ENCODE measurements around the gene EZR.
"Not testable (repeated sequence)": the region's sequence is repeated elsewhere in the genome, so short reads cannot be mapped to it uniquely, and the experiment has no call there.

The EZR gene

GRCh38 chr6:158797331-158798310, 21.5 kb downstream of the EZR start:
- DNase-seq (ENCODE audit: low read depth in 2 of 2) = no peak

GRCh38 chr6:158796353-158796752, 22.8 kb downstream of the EZR start:
- no peak for DNase-seq (ENCODE audit: low read depth in 2 of 2)

GRCh38 chr6:158795516-158795915, 23.7 kb downstream of the EZR start:
- no peak for DNase-seq (ENCODE audit: low read depth in 2 of 2)

- DNase-seq (ENCODE audit: low read depth in 2 of 2) = no peak
Observed at GRCh38 chr6:158793432-158793831, 25.7 kb downstream of the EZR start.

- not testable (repeated sequence) for DNase-seq (ENCODE audit: low read depth in 2 of 2)
Observed at GRCh38 chr6:158792505-158792904, 26.7 kb downstream of the EZR start.

GRCh38 chr6:158791274-158791855, 27.8 kb downstream of the EZR start:
- no peak for DNase-seq (ENCODE audit: low read depth in 2 of 2)

- DNase-seq (ENCODE audit: low read depth in 2 of 2) = no peak
Observed at GRCh38 chr6:158789115-158789917, 29.9 kb downstream of the EZR start.

GRCh38 chr6:158787395-158787794, 31.8 kb downstream of the EZR start:
- no peak for DNase-seq (ENCODE audit: low read depth in 2 of 2)

- no peak for DNase-seq (ENCODE audit: low read depth in 2 of 2)
Observed at GRCh38 chr6:158786645-158787304, 32.4 kb downstream of the EZR start.

- DNase-seq (ENCODE audit: low read depth in 2 of 2) = no peak
Observed at GRCh38 chr6:158785036-158785435, 34.1 kb downstream of the EZR start.

- DNase-seq (ENCODE audit: low read depth in 2 of 2) = no peak
Observed at GRCh38 chr6:158784505-158784904, 34.7 kb downstream of the EZR start.

- DNase-seq (ENCODE audit: low read depth in 2 of 2) = no peak
Observed at GRCh38 chr6:158783851-158784250, 35.3 kb downstream of the EZR start.

GRCh38 chr6:158783167-158783450, 36.1 kb downstream of the EZR start:
- no peak for DNase-seq (ENCODE audit: low read depth in 2 of 2)

- no peak for DNase-seq (ENCODE audit: low read depth in 2 of 2)
Observed at GRCh38 chr6:158782432-158783166, 36.6 kb downstream of the EZR start.

GRCh38 chr6:158781692-158782373, 37.3 kb downstream of the EZR start:
- no peak for DNase-seq (ENCODE audit: low read depth in 2 of 2)

- DNase-seq (ENCODE audit: low read depth in 2 of 2) = no peak
Observed at GRCh38 chr6:158780988-158781691, 38.0 kb downstream of the EZR start.

- no peak for DNase-seq (ENCODE audit: low read depth in 2 of 2)
Observed at GRCh38 chr6:158780246-158780884, 38.8 kb downstream of the EZR start.

- DNase-seq (ENCODE audit: low read depth in 2 of 2) = no peak
Observed at GRCh38 chr6:158778005-158778527, 41.1 kb downstream of the EZR start.

GRCh38 chr6:158777510-158777909, 41.7 kb downstream of the EZR start:
- no peak for DNase-seq (ENCODE audit: low read depth in 2 of 2)
